ENCODE data around the gene RRAGD. TPM values are rescaled to one million over a fixed set of nuclear protein-coding genes. Genes with fewer than 3 reads are reported as not detected.

Gene RRAGD
- total and polyA plus RNA-seq, 2 donors (not counting 1 experiment from before 2014, with no cell fraction given): 0.27 to 4.5 TPM

- DNase-seq (no peak), ATAC-seq (ENCODE audit: low read depth) (no peak)
- POLR2A ChIA-PET: no interaction called here
- Histone ChIP-seq H3K27ac (ENCODE audit: low read length in 2 of 2) (no peak overlapping the region), H3K4me3 (ENCODE audit: control extremely low read depth in 1 of 5, extremely low read depth in 1 of 5, insufficient read depth in 1 of 5, low read depth in 2 of 5, low read length in 4 of 5) (no peak overlapping the region), H3K4me1 (ENCODE audit: control insufficient read depth in 2 of 2, insufficient read depth in 2 of 2, low read length in 2 of 2) (peaks cover 2 to 9% of the 10 kb centered on the region in 2 donors), H3K4me2 (replicated peaks; ENCODE audit: low read depth, low read length, poor library complexity, severe bottlenecking) (no peak overlapping the region), H3K79me2 (ENCODE audit: control insufficient read depth, insufficient read depth, low read length) (no peaks in the 10 kb centered on the region), H4K20me1 (ENCODE audit: control insufficient read depth, insufficient read depth, low read length, poor library complexity, severe bottlenecking) (peaks cover under 1% of the 10 kb centered on the region), H3K9me3 (ENCODE audit: control extremely low read depth in 1 of 3, control insufficient read depth in 2 of 3, insufficient read depth in 1 of 3, low read length in 2 of 3) (no peaks in the 10 kb centered on the region), H3K9ac (ENCODE audit: low read length) (no peak overlapping the region), H2AFZ (ENCODE audit: insufficient read depth, low read depth, low read length, poor library complexity, severe bottlenecking) (no peak overlapping the region), H3K36me3 (replicated peaks in 1 of 2; ENCODE audit: control extremely low read depth in 1 of 2, control insufficient read depth in 1 of 2, extremely low read depth in 1 of 2, insufficient read depth in 2 of 2, low read length in 1 of 2) (peaks cover 23 to 34% of the 10 kb centered on the region in 2 experiments), H3K27me3 (replicated peaks in 1 of 4; ENCODE audit: control extremely low read depth in 1 of 4, control insufficient read depth in 3 of 4, insufficient read depth in 4 of 4, low read length in 3 of 4) (no peaks in the 10 kb centered on the region)
- peaks cover 23% of the 10 kb centered on the region for H3K4me1 Mint-ChIP-seq
- H3K4me3 Mint-ChIP-seq: no peak overlapping the region
- no peaks in the 10 kb centered on the region for H3K27me3 Mint-ChIP-seq
- peak overlapping the region; percentile 11 for H3K27ac Mint-ChIP-seq
- CTCF ChIA-PET: interaction anchor here (0.5 to 0.7 kb wide), 2 partner anchors 32 to 48 kb away, joined by 3 read pairs; no protein-coding TSS in a partner anchor
- WGBS (ENCODE audit: insufficient coverage): no CpG with 5 or more reads among the region's 3 CpGs
- intact Hi-C loops (cut with micrococcal nuclease): no loop called here
- H3K9me3 Mint-ChIP-seq (ENCODE audit: insufficient read depth): no peaks in the 10 kb centered on the region
- TF ChIP-seq EZH2 (IDR thresholded peaks at IDR 0.05; ENCODE audit: borderline replicate concordance, insufficient read depth, low read depth, low read length, poor library complexity, severe bottlenecking) (no peak), CTCF (IDR thresholded peaks at IDR 0.05) (no peak)
These were observed 87.8 kb downstream of the RRAGD start for GRCh38 chr6:89324304-89324703.

GRCh38 chr6:89323511-89323971 is 88.5 kb downstream of the RRAGD start:
- Mint-ChIP-seq H3K27me3 (no peaks in the 10 kb centered on the region), H3K4me3 (no peak overlapping the region), H3K27ac (no peak overlapping the region), H3K9me3 (ENCODE audit: insufficient read depth) (no peaks in the 10 kb centered on the region), H3K4me1 (peaks cover 27% of the 10 kb centered on the region)
- peaks cover 5 to 11% of the 10 kb centered on the region in 2 donors for H3K4me1 ChIP-seq (ENCODE audit: control insufficient read depth in 2 of 2, insufficient read depth in 2 of 2, low read length in 2 of 2)
- no peak overlapping the region for H3K4me3 ChIP-seq (ENCODE audit: control extremely low read depth in 1 of 5, extremely low read depth in 1 of 5, insufficient read depth in 1 of 5, low read depth in 2 of 5, low read length in 4 of 5)
- no peak overlapping the region for H2AFZ ChIP-seq (ENCODE audit: insufficient read depth, low read depth, low read length, poor library complexity, severe bottlenecking)
- intact Hi-C loops (cut with micrococcal nuclease): no loop called here
- H4K20me1 ChIP-seq (ENCODE audit: control insufficient read depth, insufficient read depth, low read length, poor library complexity, severe bottlenecking): peaks cover 8% of the 10 kb centered on the region
- peaks cover 18 to 30% of the 10 kb centered on the region in 2 experiments for H3K36me3 ChIP-seq (replicated peaks in 1 of 2; ENCODE audit: control extremely low read depth in 1 of 2, control insufficient read depth in 1 of 2, extremely low read depth in 1 of 2, insufficient read depth in 2 of 2, low read length in 1 of 2)
- H3K9ac ChIP-seq (ENCODE audit: low read length): no peak overlapping the region
- no peaks in the 10 kb centered on the region for H3K27me3 ChIP-seq (replicated peaks in 1 of 4; ENCODE audit: control extremely low read depth in 1 of 4, control insufficient read depth in 3 of 4, insufficient read depth in 4 of 4, low read length in 3 of 4)
- POLR2A ChIA-PET: no interaction called here
- DNase-seq (no peak), ATAC-seq (ENCODE audit: low read depth) (no peak)
- WGBS (ENCODE audit: insufficient coverage): 86% methylated on average over 2 of the region's 3 CpGs
- TF ChIP-seq EZH2 (IDR thresholded peaks at IDR 0.05; ENCODE audit: borderline replicate concordance, insufficient read depth, low read depth, low read length, poor library complexity, severe bottlenecking): no peak
- no peak for TF ChIP-seq CTCF (IDR thresholded peaks at IDR 0.05)
- H3K79me2 ChIP-seq (ENCODE audit: control insufficient read depth, insufficient read depth, low read length): no peaks in the 10 kb centered on the region
- H3K27ac ChIP-seq (ENCODE audit: low read length in 2 of 2): no peak overlapping the region
- CTCF ChIA-PET: no interaction called here
- no peaks in the 10 kb centered on the region for H3K9me3 ChIP-seq (ENCODE audit: control extremely low read depth in 1 of 3, control insufficient read depth in 2 of 3, insufficient read depth in 1 of 3, low read length in 2 of 3)
- H3K4me2 ChIP-seq (replicated peaks; ENCODE audit: low read depth, low read length, poor library complexity, severe bottlenecking): no peak overlapping the region

Data from B cell (primary cell).